HTERT RPE-1 (cell line): ENCODE results near the gene CMKLR1.

ENCODE experiments used
- in situ Hi-C: fragments of 300-500 bp; cut with MboI; formaldehyde crosslinking; loops from 4 replicates; pipeline ENCODE4 v1.14.3; 2020; ENCODE audit warnings: low sequenced_read_pairs

Gene CMKLR1

GRCh38 chr12:108363165-108363564 is 24.1 kb upstream of the CMKLR1 start:
- in situ Hi-C loops = no loop called here

- in situ Hi-C loops = no loop called here
These were observed 22.5 kb upstream of the CMKLR1 start for GRCh38 chr12:108361606-108362005.

- in situ Hi-C loops = no loop called here
These were observed 21.4 kb upstream of the CMKLR1 start for GRCh38 chr12:108360487-108360886.

GRCh38 chr12:108360057-108360456 is 20.9 kb upstream of the CMKLR1 start:
- in situ Hi-C loops = no loop called here

GRCh38 chr12:108358580-108358965 is 19.5 kb upstream of the CMKLR1 start:
- in situ Hi-C loops = no loop called here

- in situ Hi-C loops = no loop called here
These were observed 18.9 kb upstream of the CMKLR1 start for GRCh38 chr12:108357834-108358579.

GRCh38 chr12:108356835-108357806 is 18.0 kb upstream of the CMKLR1 start:
- in situ Hi-C loops = no loop called here

GRCh38 chr12:108355069-108355468 is 16.0 kb upstream of the CMKLR1 start:
- in situ Hi-C loops = no loop called here

- in situ Hi-C loops = no loop called here
These were observed 13.5 kb upstream of the CMKLR1 start for GRCh38 chr12:108352591-108352990.

GRCh38 chr12:108350511-108350910 is 11.4 kb upstream of the CMKLR1 start:
- in situ Hi-C loops = no loop called here

GRCh38 chr12:108349278-108349688 is 10.2 kb upstream of the CMKLR1 start:
- in situ Hi-C loops = no loop called here

GRCh38 chr12:108348842-108349241 is 9.7 kb upstream of the CMKLR1 start:
- in situ Hi-C loops = no loop called here

- in situ Hi-C loops = no loop called here
These were observed 7.9 kb upstream of the CMKLR1 start for GRCh38 chr12:108346727-108347710.

GRCh38 chr12:108345716-108346633 is 6.9 kb upstream of the CMKLR1 start:
- in situ Hi-C loops = no loop called here

- in situ Hi-C loops = no loop called here
These were observed 3.9 kb upstream of the CMKLR1 start for GRCh38 chr12:108342985-108343384.

GRCh38 chr12:108341854-108342847 is 3.0 kb upstream of the CMKLR1 start:
- in situ Hi-C loops = no loop called here

GRCh38 chr12:108341356-108341755 is 2.2 kb upstream of the CMKLR1 start:
- in situ Hi-C loops = no loop called here

- in situ Hi-C loops = no loop called here
These were observed 926 bp upstream of the CMKLR1 start for GRCh38 chr12:108340037-108340436.
